Liver (tissue), 9 donors: ENCODE results near the gene CDCA4. TPM values are rescaled to one million over a fixed set of nuclear protein-coding genes. Genes with fewer than 3 reads are reported as not detected.

Experiments
- DNase-seq: peaks from one replicate; pipeline ENCODE4 v3.0.0-alpha.2; 2017; ENCODE audit warnings: low spot score
- H3K27ac ChIP-seq, 2 donors: one replicate each; pipeline ENCODE4 v1.7.0; 2013; ENCODE audit warnings: inconsistent platforms in 2 of 2, low read length in 2 of 2, control low read depth in 1 of 2, low read depth in 1 of 2, mild to moderate bottlenecking in 1 of 2
- H3K27me3 ChIP-seq, 4 donors: one replicate each; pipeline versions ENCODE4 v1.6.1 to v1.7.0; 2013; ENCODE audit warnings: low read length in 3 of 4, inconsistent platforms in 1 of 4, mild to moderate bottlenecking in 1 of 4, moderate library complexity in 1 of 4; ENCODE audit not compliant: control insufficient read depth in 4 of 4, insufficient read depth in 4 of 4
- H3K36me3 ChIP-seq, 4 donors: one replicate each; pipeline versions ENCODE4 v1.6.1 to v1.7.0; 2013; ENCODE audit warnings: low read length in 3 of 4, mild to moderate bottlenecking in 3 of 4, low read depth in 1 of 4, moderate library complexity in 1 of 4; ENCODE audit not compliant: control insufficient read depth in 4 of 4, insufficient read depth in 3 of 4
- H3K4me1 ChIP-seq, 4 donors: one replicate each; pipeline versions ENCODE4 v1.6.1 to v1.7.0; 2013; ENCODE audit warnings: low read length in 3 of 4, mild to moderate bottlenecking in 3 of 4, moderate library complexity in 1 of 4; ENCODE audit not compliant: control insufficient read depth in 4 of 4, insufficient read depth in 4 of 4
- H3K4me3 ChIP-seq, 3 donors: one replicate each; pipeline versions ENCODE4 v1.6.1 to v1.7.0; 2013; ENCODE audit warnings: low read length in 3 of 3, control low read depth in 1 of 3, low read depth in 1 of 3, mild to moderate bottlenecking in 1 of 3
- H3K9ac ChIP-seq, 2 donors: one replicate each; pipeline ENCODE4 v1.7.0; 2013; ENCODE audit warnings: low read length in 2 of 2, mild to moderate bottlenecking in 2 of 2, moderate library complexity in 2 of 2, control low read depth in 1 of 2, low read depth in 1 of 2
- H3K9me3 ChIP-seq, 4 donors: one replicate each; pipeline versions ENCODE4 v1.6.1 to v1.7.0; 2013; ENCODE audit warnings: low read length in 3 of 4; ENCODE audit not compliant: control insufficient read depth in 4 of 4
- CTCF ChIP-seq: fragments of 150-350 bp; IDR thresholded peaks from 2 replicates; pipeline ENCODE4 v1.5.1; 2017; ENCODE audit warnings: improper control_type of control experiment, low read depth, low read length; ENCODE audit not compliant: missing input control
- EGR1 ChIP-seq, 2 donors: IDR thresholded peaks; 2 replicates each; pipeline ENCODE4 v1.6.1; 2016 to 2018; ENCODE audit warnings: antibody characterized with exemption in 2 of 2, low read depth in 2 of 2
- FOXA1 ChIP-seq: IDR thresholded peaks from 2 replicates; pipeline ENCODE4 v1.6.1; 2016; ENCODE audit warnings: antibody characterized with exemption
- FOXA2 ChIP-seq: IDR thresholded peaks from 2 replicates; pipeline ENCODE4 v1.6.1; 2016; ENCODE audit warnings: antibody characterized with exemption
- GABPA ChIP-seq, 2 donors: IDR thresholded peaks in 1 of 2; conservative IDR thresholded peaks in 1 of 2; 2 replicates each; pipeline ENCODE4 v1.6.1; 2016; ENCODE audit warnings: antibody characterized with exemption in 2 of 2, mild to moderate bottlenecking in 1 of 2, moderate library complexity in 1 of 2
- HNF4A ChIP-seq, 2 donors: conservative IDR thresholded peaks; 2 replicates each; pipeline ENCODE4 v1.6.1; 2016; ENCODE audit warnings: antibody characterized with exemption in 2 of 2, mild to moderate bottlenecking in 2 of 2
- HNF4G ChIP-seq: IDR thresholded peaks from 2 replicates; pipeline ENCODE4 v1.6.1; 2016; ENCODE audit warnings: antibody characterized with exemption
- JUND ChIP-seq, 2 donors: IDR thresholded peaks; 2 replicates each; pipeline ENCODE4 v1.6.1; 2016; ENCODE audit warnings: antibody characterized with exemption in 2 of 2
- MAX ChIP-seq: IDR thresholded peaks from 2 replicates; pipeline ENCODE4 v1.6.1; 2016; ENCODE audit warnings: antibody characterized with exemption
- NR2F2 ChIP-seq: IDR thresholded peaks from 2 replicates; pipeline ENCODE4 v1.6.1; 2016; ENCODE audit warnings: antibody characterized with exemption
- RAD21 ChIP-seq, 2 donors: IDR thresholded peaks; 2 replicates each; pipeline ENCODE4 v1.6.1; 2016; ENCODE audit warnings: antibody characterized with exemption in 2 of 2, mild to moderate bottlenecking in 2 of 2
- RXRA ChIP-seq, 2 donors: IDR thresholded peaks; 2 replicates each; pipeline ENCODE4 v1.6.1; 2017 to 2018; ENCODE audit warnings: antibody characterized with exemption in 2 of 2, mild to moderate bottlenecking in 1 of 2
- SP1 ChIP-seq: IDR thresholded peaks from 2 replicates; pipeline ENCODE4 v1.6.1; 2018; ENCODE audit warnings: antibody characterized with exemption, mild to moderate bottlenecking
- TAF1 ChIP-seq: conservative IDR thresholded peaks from 2 replicates; pipeline ENCODE4 v1.6.1; 2016; ENCODE audit warnings: antibody characterized with exemption, mild to moderate bottlenecking
- YY1 ChIP-seq: IDR thresholded peaks from 2 replicates; pipeline ENCODE4 v1.6.1; 2016; ENCODE audit warnings: antibody characterized with exemption, mild to moderate bottlenecking
- WGBS: extraction: QIAGEN DNeasy Blood & Tissue Kit; methylation state at CpG from one replicate; pipeline ENCODE4 v1.1.7; 2013; 5-methylcytosine and 5-hydroxymethylcytosine counted together
- polyA plus RNA-seq, 2 donors: library from polyadenylated mRNA; stranded (reverse) in 1 of 2; unstranded in 1 of 2; fragments of 200-250 nt in 1 of 2; fragments of >200 nt in 1 of 2; fragmentation: Nextera tagmentation in 1 of 2; extraction: Ambion mirVana in 1 of 2; gene quantifications; one replicate each; pipeline versions ENCODE4 v1.2.1 to v1.2.3, GENCODE V29; 2013 to 2015
- total RNA-seq, 2 donors: library from RNA; depleted of rRNA; stranded (reverse); fragments of >200 nt; gene quantifications; one replicate each; pipeline ENCODE4 v1.2.3, GENCODE V29; 2014
- TF ChIP-seq, protein P1 (sequence below): IDR thresholded peaks from 2 replicates; pipeline ENCODE4 v1.6.1; 2016; ENCODE audit warnings: antibody characterized with exemption
- TF ChIP-seq, protein P2 (sequence below): IDR thresholded peaks from 2 replicates; pipeline ENCODE4 v1.6.1; 2016; ENCODE audit warnings: antibody characterized with exemption, mild to moderate bottlenecking
- TF ChIP-seq, protein P3 (sequence below): IDR thresholded peaks from 2 replicates; pipeline ENCODE4 v1.6.1; 2016; ENCODE audit warnings: antibody characterized with exemption
- donor health status: healthy.
- donor health status: healthy.
- donor health status: healthy.
- donor health status: healthy.
- donor health status: healthy.

The CDCA4 gene
- total and polyA plus RNA-seq, 4 donors: 1.2 to 34.5 (median 2.7) TPM

- H3K36me3 ChIP-seq: peaks cover 0 to 2% (median under 1%) of the 10 kb centered on the region in 4 donors
- no peak overlapping the region for H3K27ac ChIP-seq
- H3K9ac ChIP-seq: no peak overlapping the region
- no peaks in the 10 kb centered on the region for H3K27me3 ChIP-seq
- H3K9me3 ChIP-seq: no peaks in the 10 kb centered on the region
- H3K4me3 ChIP-seq: no peak overlapping the region
- no peak for DNase-seq
- peaks cover 0 to 3% (median 0%) of the 10 kb centered on the region in 4 donors for H3K4me1 ChIP-seq
- WGBS: 94% methylated on average over 3 of the region's 3 CpGs
- TF ChIP-seq NR2F2 (no peak), TAF1 (no peak), RAD21 (IDR thresholded peaks at IDR 0.05) (no peak), HNF4A (conservative IDR thresholded peaks at IDR 0.05) (no peak), EGR1 (IDR thresholded peaks at IDR 0.05; ENCODE audit: low read depth in 2 of 2) (no peak), MAX (no peak), RXRA (IDR thresholded peaks at IDR 0.05) (no peak), YY1 (no peak), FOXA1 (no peak), SP1 (no peak), HNF4G (no peak), FOXA2 (no peak), JUND (IDR thresholded peaks at IDR 0.05) (no peak), CTCF (no peak), GABPA (IDR thresholded peaks at IDR 0.05 in 1 of 2, conservative IDR thresholded peaks at IDR 0.05 in 1 of 2) (no peak)
- TF ChIP-seq, protein P1, sequence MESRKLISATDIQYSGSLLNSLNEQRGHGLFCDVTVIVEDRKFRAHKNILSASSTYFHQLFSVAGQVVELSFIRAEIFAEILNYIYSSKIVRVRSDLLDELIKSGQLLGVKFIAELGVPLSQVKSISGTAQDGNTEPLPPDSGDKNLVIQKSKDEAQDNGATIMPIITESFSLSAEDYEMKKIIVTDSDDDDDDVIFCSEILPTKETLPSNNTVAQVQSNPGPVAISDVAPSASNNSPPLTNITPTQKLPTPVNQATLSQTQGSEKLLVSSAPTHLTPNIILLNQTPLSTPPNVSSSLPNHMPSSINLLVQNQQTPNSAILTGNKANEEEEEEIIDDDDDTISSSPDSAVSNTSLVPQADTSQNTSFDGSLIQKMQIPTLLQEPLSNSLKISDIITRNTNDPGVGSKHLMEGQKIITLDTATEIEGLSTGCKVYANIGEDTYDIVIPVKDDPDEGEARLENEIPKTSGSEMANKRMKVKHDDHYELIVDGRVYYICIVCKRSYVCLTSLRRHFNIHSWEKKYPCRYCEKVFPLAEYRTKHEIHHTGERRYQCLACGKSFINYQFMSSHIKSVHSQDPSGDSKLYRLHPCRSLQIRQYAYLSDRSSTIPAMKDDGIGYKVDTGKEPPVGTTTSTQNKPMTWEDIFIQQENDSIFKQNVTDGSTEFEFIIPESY: no peak
- TF ChIP-seq, protein P2, sequence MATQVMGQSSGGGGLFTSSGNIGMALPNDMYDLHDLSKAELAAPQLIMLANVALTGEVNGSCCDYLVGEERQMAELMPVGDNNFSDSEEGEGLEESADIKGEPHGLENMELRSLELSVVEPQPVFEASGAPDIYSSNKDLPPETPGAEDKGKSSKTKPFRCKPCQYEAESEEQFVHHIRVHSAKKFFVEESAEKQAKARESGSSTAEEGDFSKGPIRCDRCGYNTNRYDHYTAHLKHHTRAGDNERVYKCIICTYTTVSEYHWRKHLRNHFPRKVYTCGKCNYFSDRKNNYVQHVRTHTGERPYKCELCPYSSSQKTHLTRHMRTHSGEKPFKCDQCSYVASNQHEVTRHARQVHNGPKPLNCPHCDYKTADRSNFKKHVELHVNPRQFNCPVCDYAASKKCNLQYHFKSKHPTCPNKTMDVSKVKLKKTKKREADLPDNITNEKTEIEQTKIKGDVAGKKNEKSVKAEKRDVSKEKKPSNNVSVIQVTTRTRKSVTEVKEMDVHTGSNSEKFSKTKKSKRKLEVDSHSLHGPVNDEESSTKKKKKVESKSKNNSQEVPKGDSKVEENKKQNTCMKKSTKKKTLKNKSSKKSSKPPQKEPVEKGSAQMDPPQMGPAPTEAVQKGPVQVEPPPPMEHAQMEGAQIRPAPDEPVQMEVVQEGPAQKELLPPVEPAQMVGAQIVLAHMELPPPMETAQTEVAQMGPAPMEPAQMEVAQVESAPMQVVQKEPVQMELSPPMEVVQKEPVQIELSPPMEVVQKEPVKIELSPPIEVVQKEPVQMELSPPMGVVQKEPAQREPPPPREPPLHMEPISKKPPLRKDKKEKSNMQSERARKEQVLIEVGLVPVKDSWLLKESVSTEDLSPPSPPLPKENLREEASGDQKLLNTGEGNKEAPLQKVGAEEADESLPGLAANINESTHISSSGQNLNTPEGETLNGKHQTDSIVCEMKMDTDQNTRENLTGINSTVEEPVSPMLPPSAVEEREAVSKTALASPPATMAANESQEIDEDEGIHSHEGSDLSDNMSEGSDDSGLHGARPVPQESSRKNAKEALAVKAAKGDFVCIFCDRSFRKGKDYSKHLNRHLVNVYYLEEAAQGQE: no peak
- TF ChIP-seq, protein P3, sequence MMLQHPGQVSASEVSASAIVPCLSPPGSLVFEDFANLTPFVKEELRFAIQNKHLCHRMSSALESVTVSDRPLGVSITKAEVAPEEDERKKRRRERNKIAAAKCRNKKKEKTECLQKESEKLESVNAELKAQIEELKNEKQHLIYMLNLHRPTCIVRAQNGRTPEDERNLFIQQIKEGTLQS: no peak
Observed at GRCh38 chr14:104999361-104999760, 21.5 kb downstream of the CDCA4 start.
